Right renal pelvis (tissue), 4 donors: ENCODE measurements around the gene DPM2. TPM values are rescaled to one million over a fixed set of nuclear protein-coding genes. Genes with fewer than 3 reads are reported as not detected.

Source experiments
- DNase-seq, 4 donors: peaks; one replicate each; pipeline ENCODE4 v3.0.0-alpha.2; 2013; ENCODE audit warnings: low read depth in 4 of 4, low spot score in 3 of 4, missing footprints in 1 of 4
- polyA plus RNA-seq, 4 donors: library from polyadenylated mRNA; unstranded; fragments of 120-200 nt; gene quantifications; one replicate each; pipeline ENCODE4 v1.2.1, GENCODE V29; 2013; ENCODE audit not compliant: insufficient read length in 4 of 4

Gene DPM2
- polyA plus RNA-seq, 4 donors, result 36.0 to 38.2 (median 36.9) TPM

DNA sequence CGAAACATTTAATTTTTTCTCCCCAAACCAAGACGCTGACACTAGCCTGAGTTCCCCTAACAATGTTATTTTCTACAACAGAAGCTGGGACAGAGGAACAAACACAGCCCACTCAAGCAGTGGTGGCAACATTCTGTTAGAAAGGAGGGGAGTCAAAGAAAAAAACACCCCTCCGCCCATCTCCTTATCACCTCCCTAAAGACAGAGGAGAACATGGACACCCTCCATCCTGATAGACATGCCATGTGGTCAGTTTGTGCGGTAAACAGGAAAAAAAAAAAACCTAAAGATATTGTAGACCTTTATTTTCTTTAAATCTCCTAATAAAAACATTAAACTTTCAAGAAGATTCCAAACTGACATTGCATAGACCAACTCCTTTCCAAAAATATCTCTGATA, 2.9 kb upstream of the DPM2 start:
- no peak for DNase-seq

DNA sequence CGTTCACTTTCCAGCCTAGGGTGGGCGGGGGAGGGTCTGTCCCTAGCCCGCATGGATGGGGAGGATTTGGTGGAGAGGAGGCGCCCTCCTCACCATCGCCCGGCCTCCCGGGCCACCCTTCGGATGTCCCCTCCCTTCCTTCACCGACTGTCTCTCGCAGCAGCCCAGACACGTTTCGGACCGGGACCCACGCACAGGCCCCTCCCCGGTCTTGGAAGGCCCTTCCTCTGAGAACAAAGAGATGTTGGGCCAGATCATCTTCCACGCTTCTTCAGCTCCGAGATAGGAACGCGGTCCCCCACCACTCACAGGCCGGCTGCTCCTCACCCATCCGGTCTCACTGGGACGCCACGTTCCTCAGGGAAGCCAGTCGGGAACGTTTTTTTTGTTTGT, 640 bp upstream of the DPM2 start:
- no peak for DNase-seq

DNA sequence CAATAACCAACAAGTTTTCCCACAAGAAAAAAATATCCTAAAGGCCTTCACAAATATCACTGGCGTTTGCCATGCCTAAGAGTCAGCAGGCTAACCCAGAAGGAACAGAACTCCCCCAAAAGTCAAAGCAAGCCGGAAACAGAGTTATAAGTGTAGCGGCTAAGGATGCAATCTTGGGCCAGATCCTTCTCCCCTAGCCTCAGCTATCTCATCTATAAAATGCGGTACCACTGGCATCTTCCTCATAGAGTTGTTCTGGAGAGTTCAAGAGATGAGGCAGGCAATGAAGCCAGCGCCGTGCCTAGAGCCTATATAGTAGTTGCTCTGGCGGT, 632 bp downstream of the DPM2 start:
- DNase-seq, result no peak

DNA sequence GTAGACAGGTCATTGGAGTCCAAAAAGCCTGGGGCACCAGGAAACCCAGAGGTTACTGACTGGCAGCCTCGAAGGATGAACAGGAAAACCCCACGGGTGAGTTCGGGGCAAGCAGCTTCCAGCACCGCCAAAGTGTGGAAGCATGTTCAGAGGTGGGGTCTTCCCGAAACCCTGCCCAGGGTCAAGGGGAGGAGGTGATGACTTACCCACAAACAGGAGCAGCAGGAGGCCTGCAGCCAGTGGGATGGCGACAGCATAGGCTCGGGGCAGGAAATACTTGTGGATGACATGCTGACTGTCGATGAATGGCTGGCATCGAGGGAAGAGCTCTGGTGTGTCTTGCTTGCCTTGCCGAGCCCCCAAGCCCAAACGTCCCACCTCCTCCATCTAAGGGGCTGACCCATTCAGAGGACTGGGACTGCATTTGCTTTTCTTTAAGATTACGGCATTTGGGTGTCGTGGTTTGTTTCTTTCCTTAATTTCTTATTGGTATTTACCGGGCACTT, 1.3 kb downstream of the DPM2 start:
- no peak for DNase-seq

DNA sequence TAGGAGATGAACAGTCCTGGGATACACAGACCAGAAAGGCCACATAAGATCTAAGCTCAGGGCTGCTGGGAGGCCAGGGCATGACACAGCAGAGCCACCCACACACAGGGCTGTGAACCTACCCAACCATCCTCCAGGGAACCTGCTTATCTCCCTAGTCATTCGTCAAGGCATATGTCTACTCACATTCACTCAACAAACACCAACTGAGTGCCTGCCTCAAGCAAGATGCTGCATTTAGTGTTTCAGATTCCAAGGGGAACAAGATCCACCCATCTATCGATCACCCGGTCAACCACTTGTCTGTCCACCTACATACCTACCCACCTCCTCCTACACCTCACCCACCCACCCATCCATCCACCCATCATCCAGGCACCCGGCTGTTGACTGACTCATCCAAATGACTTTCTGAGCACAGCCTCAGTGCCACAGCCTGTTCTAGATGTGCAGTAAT, 1.9 kb downstream of the DPM2 start:
- DNase-seq, result no peak

DNA sequence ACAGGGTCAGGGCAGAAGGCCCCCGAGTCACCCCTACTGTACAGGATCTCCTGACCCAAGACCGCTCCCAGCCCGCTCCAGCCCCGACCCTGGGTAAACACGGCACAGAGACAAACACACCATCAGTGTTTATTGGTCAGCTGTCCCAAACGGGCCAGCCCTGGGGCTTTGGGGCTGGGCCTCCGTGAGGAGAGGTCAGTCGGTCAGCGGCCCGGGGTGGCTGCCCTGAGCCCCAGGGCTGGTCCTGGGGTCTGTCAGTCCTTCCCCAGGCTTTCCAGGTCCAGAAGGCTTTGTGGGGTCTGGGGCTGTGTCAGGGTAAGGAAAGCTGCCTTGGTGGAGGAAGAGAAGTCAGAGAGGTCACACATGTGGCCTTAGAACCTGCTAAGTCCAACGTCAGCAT, 2.7 kb downstream of the DPM2 start:
- DNase-seq, result no peak

DNA sequence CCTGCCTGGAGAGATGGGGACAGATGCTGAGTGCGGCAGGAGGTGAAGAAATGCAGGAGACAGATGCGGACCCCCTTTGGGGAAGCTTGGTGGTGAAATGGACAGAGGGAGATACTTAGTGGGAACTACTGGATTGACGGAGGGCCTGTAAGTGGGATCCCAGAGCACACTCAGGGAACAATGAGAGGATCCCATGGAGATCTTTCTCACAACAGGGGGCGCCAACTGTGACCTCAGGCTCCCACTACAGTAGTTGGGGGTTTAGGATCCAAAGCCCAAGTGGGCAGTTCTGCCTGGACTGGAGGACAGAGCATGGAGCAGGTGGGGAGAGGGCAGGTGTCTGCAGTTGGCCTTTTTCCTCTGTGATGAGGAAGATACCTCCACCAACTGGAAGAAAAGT, 3.4 kb downstream of the DPM2 start:
- DNase-seq, result no peak

DNA sequence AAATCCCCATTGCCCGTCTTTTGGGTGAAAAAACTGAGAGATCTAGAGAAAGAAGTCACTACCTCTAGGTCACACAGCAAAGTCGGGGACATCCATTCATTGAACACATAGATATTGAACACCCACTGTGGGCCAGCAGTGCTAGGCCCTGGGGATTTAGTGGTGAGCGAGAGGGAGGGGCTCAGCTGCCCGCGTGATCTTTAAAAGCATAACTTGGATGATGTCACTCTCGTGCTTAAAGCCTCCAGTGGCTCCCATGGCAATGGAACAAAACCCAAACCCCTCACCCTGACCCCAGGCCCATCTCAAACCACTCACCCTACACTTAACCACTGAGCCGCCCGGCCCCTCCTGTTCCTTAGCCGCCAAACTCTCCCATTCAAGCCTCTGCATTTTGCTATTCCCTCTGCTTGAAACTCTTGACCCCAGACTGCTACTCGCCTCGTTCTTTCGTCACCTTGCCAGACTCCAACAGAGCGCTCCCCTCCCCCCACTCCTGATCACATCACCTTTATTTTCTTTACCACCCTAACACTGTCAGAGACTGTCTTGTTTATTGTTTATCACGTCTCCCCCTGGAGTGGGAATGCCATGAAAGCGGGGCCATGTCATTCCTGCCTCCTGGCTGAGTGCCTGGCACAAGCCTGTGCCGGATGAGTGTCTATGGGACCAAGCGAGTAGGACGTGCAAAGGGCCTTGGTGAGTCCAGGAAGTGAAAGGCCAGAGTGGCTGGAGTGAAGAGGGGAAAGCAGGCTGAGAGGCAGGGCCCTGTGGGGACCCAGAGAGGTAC, 6.4 kb downstream of the DPM2 start:
- no peak for DNase-seq

DNA sequence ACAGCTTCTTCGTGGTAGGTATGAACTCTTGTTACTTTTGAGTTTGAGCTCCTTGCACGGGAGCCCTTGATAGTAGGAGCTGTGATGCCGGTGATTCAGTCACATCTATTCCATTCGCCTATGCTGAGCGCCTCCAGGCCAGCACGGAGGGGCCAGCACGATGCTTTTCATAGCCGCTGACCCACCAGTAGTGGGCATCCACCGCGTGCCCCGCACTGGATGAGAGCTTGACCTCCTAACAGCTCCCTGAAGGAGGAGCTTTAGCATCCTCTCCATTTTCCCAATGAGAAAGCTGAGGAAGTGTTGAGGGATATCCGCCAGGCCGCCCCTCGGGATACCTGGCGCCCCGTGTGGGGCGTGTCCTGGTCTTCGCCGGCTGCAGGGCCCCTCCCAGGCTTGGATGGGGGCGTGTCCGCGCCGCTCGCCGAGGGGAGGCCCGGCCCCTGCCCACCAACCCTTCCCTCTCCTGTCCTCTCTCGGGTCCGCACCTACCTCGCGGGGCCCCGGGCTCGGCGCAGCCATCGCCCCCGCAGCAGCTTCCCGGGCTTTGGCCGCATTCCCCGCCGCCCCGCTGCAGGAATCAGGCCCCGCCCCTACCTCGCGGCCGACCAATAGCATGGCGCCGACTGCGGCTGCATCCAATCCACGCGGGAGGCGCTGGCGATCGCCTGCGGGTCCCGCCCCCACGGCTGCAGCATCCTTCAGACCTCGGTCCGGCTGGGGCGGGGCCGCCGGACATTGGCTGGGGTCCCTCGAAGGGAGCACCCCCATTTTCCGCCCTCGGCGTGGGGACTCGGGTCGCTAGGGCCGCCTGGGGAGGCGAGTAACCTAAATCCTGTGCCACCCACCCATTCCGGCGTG, 7.2 kb downstream of the DPM2 start, which contains the start of gene PIP5KL1:
Gene PIP5KL1, minus strand, starts transcription at position 547 of the 861 bp plus-strand sequence. Its CDS starts 25 bp downstream, at position 522.
- DNase-seq, result peak in 1 of 4 donors; percentile 70

DNA sequence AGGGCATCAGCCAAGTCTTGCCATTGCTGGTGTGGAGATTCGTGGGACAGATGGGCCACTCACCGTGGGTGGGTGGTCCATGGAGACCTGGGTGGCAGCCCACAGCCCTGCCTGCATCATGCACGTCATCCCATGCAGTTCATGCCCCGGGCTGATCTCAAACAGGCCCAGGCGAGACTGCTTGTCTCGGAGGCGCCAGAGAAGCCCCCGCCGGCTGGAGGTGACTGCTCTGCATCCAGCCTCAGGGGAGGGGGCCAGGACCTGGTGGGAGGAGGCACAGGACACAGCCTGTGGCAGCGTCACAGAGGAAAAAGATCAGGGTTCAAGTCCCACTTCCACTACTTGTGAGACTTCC, 8.1 kb downstream of the DPM2 start:
- no peak for DNase-seq

DNA sequence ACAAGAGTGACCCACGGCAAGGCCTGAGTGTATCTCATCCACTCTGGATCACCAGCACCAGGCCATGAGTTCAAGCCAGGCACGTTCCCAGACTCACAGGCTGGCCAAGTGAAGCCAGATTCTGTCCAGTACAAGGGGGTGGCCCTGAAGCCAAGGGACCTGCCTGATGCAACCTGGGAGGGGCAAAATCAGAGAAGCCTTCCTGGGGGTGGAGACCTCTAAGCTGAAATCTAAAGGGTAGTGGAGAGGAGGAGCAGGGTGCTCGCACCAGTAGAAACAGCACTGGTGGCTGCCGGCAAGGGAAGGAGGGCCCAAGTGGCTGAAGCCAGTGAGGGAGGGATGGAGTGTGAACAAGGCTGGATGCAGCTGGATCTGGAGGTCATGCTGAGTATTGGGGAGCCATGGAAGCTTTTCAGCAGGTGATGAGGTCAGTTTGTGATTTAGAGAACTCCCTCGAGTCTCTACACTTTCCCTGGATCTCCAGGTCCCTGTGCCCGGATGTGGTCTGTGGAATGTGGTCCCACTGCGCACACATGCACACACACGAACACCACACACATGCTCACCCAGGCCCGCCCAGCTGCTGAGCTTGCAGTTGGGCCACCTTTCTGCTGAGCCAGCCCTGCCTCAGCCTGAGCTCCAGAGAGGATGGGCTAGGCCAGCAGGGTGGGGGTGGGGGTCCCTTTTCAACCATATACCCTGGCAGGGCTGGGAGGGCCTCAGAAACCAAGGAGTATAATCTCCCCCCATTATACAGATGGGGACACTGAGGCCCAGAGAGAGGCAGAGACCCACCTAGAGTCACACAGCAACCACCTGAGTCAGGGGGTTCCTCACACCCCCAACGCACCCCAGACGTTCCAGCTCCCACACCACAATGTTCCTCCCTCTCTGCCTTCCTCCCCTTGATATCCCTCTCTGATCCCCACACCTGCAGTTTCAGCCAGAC, 8.7 kb downstream of the DPM2 start:
- no peak for DNase-seq

DNA sequence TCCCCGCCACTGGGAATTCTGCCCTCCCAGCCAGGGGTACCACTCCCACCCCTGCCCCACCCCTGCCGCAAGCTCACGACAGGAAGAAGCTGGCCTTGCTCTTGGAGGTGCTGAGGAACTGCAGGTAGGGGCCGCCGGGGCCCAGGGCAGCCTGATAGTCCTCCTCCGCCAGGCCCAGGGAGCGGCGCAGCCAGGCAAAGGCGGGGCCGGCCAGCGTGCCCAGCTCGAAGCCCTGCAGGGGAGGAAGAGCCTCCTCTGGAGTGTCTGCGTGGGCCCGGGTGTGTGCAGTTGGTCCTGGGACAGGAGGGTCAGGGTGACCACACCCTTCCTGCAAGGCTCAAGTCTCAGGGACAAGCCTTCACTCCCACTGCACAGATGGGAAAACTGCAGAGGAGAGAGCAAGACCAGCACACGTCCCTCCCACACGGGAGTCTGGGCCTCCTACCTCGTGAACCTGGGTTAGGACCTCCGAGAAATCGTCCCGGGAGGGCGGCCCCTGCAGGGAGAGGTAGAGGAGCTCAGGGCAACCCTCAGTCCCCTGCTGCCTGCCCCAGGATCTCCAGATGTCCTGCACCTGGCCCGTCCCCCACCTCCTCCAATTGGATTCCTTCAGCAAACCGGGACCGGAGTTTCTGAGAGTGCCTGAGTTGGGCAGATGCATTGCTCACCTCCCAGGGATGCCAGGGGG, 9.5 kb downstream of the DPM2 start:
- DNase-seq, result no peak

DNA sequence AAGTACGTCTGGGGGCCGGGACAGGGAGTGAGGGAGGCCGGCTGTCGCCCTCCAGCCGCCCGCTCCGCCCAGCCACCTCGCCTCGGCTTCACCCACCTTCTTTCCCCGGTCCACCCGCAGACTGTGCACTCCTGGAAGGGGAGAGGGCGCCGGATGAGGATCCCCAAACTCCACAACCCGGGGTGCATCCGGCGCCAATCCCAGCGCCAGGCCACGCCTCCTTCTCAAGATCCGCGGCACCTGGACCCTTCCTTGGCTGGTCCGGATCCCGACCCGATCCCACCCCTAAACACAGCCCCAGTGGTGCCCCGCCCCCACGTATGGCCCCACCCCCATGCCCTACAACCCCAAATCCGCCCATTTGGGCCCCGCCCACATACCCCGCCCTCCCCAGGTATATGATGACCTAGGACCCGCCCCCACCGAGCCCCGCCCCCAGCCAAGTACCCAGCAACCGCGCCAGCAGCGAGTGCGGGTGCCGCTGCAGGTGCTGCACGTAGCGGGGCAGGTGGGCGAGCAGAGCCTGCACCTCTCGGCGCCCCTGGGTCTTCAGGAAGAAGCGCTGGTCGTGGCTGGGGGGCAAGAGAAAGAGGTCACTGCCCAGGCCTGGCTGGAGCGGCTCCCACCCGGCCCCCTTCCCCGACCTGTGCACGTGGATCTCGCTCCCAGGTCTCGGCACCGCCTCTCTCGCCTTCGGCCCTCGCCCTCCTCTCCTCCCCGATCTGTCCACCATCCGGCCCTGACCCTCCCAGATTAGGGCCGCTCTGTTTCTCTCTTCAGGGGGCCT, 10.3 kb downstream of the DPM2 start:
- no peak for DNase-seq

DNA sequence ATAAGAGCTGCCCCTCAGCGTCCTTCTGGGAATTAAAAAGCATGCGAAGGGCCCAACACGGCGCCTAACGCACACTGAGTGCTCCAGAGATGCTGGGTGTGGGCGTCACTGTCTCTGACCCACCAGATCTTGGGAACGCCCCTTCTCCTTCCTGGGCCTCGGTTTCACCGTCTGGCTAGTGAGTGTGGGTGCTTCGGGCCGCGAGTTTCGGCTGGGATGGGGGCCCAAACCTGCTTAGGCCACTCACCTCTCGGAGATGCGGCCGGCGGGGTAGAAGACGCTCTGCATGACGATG, 10.8 kb downstream of the DPM2 start:
- no peak for DNase-seq

DNA sequence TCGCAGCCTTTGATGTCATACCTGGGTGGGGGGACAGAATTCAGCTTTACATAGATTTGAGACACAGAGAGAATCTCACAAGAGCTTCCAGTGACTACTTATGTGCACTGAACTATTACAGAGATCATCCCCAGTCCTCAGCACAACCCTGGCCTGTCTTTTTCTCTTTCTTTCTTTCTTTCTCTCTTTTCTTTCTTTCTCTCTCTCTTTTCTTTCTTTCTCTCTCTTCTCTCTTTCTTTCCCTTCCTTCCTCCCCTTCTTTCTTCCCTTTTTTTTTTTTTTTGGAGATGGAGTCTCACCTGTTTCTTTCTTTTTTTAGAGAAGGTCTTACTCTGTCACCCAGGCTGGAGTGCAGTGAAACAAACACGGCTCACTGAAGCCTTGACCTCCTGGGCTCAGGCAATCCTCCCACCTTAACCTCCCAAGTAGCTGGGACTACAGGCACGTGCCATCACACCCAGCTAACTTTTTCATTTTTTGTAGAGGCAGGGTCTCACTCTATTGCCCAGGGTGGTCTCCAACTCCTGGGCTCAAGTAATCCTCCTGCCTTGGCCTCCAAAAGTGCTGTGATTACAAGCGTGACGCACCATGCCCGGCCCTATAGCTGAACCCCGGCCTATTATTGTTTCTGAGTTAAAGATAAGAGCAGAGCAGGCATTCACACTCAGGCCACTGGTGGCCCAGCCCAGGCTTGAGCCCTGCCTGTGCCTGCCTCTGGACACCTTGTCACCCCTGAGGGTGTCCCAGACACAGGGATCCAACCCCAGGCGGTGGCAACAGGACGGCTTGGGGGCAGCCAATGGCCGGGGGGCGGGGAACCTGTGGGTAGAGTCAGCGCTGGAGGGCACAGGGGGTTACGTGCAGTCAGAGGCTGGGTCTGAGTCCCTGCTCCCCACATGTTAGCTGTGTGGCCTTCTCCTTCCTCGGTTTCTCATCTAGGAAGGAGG, 11.4 kb downstream of the DPM2 start:
- DNase-seq, result no peak

DNA sequence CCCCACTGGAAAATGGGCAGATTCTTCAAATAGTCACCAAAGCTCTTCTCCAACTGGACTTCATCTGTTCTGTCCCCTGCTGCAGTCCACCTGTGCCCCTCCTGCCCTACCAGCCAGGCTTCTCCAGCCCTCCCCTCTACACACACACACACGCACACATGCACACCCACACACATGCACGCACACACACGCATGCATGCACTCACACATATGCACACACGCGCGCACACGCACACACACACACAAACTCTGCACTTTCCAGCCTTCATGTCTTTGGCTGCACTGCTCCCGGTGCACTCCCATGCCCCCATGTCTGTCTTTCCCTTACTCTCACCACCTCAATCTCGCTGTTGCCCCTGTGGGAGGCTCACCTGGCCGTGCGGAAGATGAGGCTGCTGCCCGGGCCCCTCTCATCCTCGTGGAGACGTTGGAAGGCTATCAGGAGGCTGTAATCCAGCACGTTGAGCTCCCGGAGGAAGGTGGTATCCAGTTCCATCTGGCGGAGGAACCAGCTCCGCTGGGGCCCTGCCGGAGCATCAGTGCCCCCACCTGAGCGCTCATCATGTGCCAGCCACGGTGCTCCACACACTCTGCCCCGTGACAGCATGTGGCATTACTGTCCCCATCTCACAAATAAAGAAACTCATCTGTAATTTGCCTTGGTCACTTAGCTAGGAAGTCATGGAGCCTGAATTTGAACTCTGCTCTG, 12.8 kb downstream of the DPM2 start:
- no peak for DNase-seq

DNA sequence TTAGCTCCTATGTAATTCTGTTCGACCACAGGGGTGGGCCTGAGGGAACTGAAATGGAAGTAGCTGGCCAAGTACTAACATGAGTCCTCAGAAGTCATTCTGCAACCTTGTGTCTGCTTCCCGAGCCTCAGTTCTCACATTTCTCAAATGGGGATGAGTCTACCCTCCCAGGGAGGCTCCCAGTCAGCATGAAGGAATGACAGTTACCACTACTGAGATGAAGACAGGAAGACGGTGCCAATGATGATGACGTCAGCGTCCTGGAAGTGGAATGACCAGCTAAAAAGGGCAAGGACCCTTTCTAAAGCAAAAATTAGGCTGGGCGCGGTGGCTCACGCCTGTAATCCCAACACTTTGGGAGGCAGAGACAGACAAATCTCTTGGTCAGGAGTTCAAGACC, 13.9 kb downstream of the DPM2 start:
- DNase-seq, result no peak

DNA sequence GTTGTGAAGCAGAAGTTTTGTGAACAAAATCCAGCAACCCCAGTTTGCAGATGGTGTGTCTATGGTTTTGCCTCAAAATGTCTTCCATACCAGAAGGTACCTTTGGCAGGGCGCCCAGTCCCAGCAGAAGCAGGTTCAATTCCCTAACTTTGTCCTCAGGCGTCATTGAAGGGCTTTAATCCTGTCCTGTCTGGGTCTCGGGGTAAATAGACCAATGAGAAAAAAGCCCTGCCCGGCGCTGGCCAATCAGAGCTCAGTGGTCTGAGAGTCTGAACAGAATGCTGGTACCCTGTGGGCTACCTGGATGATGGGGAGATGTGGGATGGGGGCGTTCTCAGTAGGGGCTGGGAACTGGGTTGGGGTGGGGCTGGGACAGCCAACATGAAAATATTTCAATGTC, 14.6 kb downstream of the DPM2 start:
- DNase-seq, result no peak
